Erythroblast (primary cell): Measurements from ENCODE around the gene IGF2BP3.

ENCODE experiments used
- GATA1 ChIP-seq: IDR thresholded peaks from 2 replicates; pipeline ENCODE4 v1.6.1; 2011; ENCODE audit warnings: low read depth, mild to moderate bottlenecking, control low read depth, low read length, moderate library complexity
- POLR2A ChIP-seq: IDR thresholded peaks from 2 replicates; pipeline ENCODE4 v1.6.1; 2011; ENCODE audit warnings: mild to moderate bottlenecking, low read length

DNA sequence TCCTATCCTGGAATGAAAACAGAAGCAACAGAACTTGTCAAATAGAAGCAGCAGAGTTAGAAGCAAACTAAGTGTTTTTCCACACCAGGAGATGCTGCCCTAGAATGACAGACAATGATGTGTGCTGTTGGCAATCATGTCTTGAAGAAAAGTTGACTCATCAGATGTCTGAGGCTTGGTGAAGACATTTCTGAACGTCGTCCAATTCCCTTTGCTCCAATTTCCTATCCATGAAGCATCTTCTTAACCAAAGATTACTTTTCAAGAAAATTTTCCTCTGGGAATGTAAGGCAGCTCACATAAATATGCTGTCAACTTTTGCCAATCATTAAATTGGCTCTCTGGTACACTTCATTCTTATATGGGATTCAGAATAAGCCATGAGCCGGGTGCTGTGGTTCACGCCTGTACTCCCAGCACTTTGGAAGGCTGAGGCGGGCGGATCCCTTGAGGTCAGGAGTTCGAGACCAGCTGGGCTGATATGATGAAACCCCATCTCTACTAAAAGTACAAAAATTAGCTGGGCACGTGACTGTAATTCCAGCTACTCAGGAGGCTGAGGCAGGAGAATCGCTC is 136.5 kb downstream of the IGF2BP3 start:
- TF ChIP-seq POLR2A = no peak
- no peak for TF ChIP-seq GATA1
